BLaER1 treated with 17β-estradiol and CSF1 and Interleukin-3, amounts not matched to agents 10 nM and 100 nM (cell line): ENCODE results near the gene TXNRD2.
"Not testable (repeated sequence)": the region's sequence is repeated elsewhere in the genome, so short reads cannot be mapped to it uniquely, and the experiment has no call there.

ENCODE experiments used
- H3K27ac ChIP-seq, 11 experiments: shearing (Covaris generic); formaldehyde crosslinking; 2 replicates each; pipeline ENCODE4 v1.8.1; 2022
- H3K27me3 ChIP-seq, 11 experiments: shearing (Covaris generic); formaldehyde crosslinking; 2 replicates each; pipeline ENCODE4 v1.8.1; 2022
- H3K36me3 ChIP-seq, 11 experiments: shearing (Covaris generic); formaldehyde crosslinking; 2 replicates each; pipeline ENCODE4 v1.8.1; 2022
- H3K4me1 ChIP-seq, 10 experiments: shearing (Covaris generic); formaldehyde crosslinking; 2 replicates each; pipeline ENCODE4 v1.8.1; 2022
- H3K4me2 ChIP-seq, 11 experiments: shearing (Covaris generic); formaldehyde crosslinking; 2 replicates each; pipeline ENCODE4 v1.8.1; 2022
- H3K4me3 ChIP-seq, 10 experiments: shearing (Covaris generic); formaldehyde crosslinking; 2 replicates each; pipeline ENCODE4 v1.8.1; 2022
- H3K9ac ChIP-seq, 11 experiments: shearing (Covaris generic); formaldehyde crosslinking; 2 replicates each; pipeline ENCODE4 v1.8.1; 2022
- H3K9me3 ChIP-seq, 11 experiments: shearing (Covaris generic); formaldehyde crosslinking; replicated peaks in 1 of 11; 2 replicates each; pipeline ENCODE4 v1.8.1; 2022
- H4K20me1 ChIP-seq, 11 experiments: shearing (Covaris generic); formaldehyde crosslinking; 2 replicates each; pipeline ENCODE4 v1.8.1; 2022
- Cebpa-rat ChIP-seq, 11 experiments: shearing (Covaris generic); IDR thresholded peaks; 2 replicates each; pipeline ENCODE4 v1.8.1; 2022

TXNRD2 gene

DNA sequence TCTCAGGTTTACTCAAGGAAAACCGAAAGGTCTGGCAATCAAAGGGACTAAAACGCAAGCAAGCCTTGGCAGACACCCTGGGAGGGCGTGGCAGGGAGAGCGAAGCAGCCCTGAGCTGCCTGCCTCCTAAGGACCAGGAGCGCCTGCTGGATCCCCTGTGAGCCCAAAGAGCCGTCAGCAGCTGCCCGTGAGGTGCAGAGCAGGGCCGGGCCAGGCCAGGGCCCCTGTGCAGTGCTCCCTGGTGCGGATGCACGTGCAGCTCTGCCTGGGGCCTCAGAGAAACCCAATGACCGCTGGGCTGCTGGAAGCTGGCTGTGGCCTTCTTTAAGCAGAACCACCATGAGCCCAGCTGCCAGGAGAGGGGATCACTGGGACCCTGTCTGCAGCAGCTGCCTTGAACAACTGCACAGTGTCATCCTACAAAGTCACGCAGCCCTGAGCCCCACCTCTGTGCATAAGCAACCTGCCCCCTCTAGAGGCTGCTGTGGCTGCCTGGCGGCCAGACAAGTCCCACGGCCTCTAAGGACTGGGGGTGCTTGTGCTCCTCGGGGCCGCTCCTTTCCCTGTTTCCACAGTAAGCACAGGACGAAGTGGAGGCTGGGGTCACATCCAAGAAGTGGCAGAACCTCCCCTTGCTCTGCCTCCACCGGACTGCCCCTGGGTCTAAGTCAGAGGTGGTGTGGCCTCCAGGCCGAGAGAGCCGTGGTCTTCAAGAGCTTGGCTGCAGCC is 29.2 kb downstream of the TXNRD2 start:
- H3K36me3 ChIP-seq: peaks cover 30 to 75% (median 50%) of the 10 kb centered on the region in 11 experiments
- no peaks in the 10 kb centered on the region; a peak in 1 of 22 replicates for H3K27me3 ChIP-seq
- H4K20me1 ChIP-seq: peaks cover 0 to 32% (median 0%) of the 10 kb centered on the region in 11 experiments; a peak in 7 of 22 replicates
- TF ChIP-seq Cebpa-rat (IDR thresholded peaks at IDR 0.05): no peak
- H3K4me2 ChIP-seq: peak overlapping the region in 7 of 11 experiments; percentile 1 to 64 (median 40); a peak in 11 of 22 replicates
- H3K4me3 ChIP-seq: no peak overlapping the region
- H3K9me3 ChIP-seq: peaks cover 5 to 14% (median 11%) of the 10 kb centered on the region in 11 experiments; a peak in 17 of 22 replicates
- no peak overlapping the region; a peak in 2 of 22 replicates for H3K27ac ChIP-seq
- H3K9ac ChIP-seq: peak overlapping the region in 5 of 11 experiments; percentile 25 to 52 (median 32); a peak in 3 of 22 replicates
- peaks cover 0 to 46% (median 26%) of the 10 kb centered on the region in 10 experiments; a peak in 18 of 20 replicates for H3K4me1 ChIP-seq

DNA sequence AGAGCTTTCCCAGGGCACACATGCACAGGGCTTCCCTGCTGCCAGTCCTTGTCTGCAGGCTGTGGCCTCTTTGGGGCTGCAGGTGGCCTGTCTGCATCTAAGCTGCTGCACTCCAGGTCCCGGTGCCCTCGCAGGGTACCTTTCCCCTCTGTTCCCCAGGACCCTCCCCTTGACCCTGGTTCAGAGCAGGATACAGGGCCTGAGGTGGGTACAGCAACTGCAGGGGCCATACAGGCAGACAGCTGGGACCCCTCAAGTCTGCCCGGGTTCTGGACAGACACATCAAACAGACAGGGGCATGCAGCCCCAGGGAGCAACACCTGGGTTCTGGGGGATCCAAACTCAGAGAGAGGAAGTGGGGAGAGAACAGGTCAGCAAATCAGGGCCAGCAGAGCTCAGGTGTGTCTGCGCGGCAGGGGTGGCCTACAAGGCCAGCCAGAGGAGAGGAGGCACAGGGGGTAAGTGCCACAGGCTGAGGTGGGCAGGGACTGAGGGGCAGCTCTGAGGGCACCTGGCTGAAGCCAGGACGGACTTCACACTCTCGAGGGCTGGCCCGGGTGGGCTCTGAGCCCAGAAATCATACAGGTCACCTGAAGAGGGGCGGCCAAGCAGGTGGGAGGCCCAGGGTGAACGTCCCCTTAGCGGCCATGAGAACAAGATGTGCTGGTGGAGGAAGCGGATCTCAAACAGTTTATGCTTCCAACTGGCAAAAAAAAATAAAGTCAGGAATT is 29.9 kb downstream of the TXNRD2 start:
- H3K27ac ChIP-seq: no peak overlapping the region
- TF ChIP-seq Cebpa-rat (IDR thresholded peaks at IDR 0.05): no peak

DNA sequence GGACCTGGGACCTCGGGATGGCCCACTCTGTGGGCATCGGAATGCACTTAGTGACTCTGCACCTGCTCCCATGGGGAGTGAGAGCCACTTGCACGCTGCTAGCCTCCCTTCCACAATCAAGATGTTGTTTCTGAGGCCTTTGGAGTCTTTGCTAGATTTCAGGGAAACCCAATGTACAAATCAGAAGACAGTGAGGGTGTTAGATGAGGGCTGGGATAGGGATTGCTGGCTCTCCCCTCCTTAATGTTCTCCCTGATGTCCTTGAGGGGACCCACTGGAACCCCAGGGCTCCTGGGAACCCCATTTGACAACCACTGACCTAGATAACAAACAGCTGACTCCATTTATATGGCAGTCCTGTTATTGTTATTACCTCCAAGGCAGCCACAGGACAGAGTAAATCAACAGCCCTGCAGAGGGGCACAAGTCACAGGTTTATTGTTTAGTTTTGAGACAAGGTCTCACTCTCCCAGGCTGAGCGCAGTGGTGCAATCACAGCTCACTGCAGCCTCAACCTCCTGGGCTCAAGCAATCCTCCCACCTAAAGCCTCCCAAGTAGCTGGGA is 31.4 kb downstream of the TXNRD2 start:
- no peak overlapping the region for H3K27ac ChIP-seq
- no peaks in the 10 kb centered on the region; a peak in 1 of 22 replicates for H3K27me3 ChIP-seq
- no peak overlapping the region for H3K4me3 ChIP-seq
- peaks cover 5 to 14% (median 11%) of the 10 kb centered on the region in 11 experiments; a peak in 17 of 22 replicates for H3K9me3 ChIP-seq
- H3K9ac ChIP-seq: peak overlapping the region in 2 of 11 experiments; percentile 26 to 38; a peak in 2 of 22 replicates
- H3K4me2 ChIP-seq: no peak overlapping the region; a peak in 1 of 22 replicates
- no peak for TF ChIP-seq Cebpa-rat (IDR thresholded peaks at IDR 0.05)
- peaks cover 0 to 34% (median 0%) of the 10 kb centered on the region in 11 experiments; a peak in 6 of 22 replicates for H4K20me1 ChIP-seq
- peaks cover 22 to 57% (median 35%) of the 10 kb centered on the region in 11 experiments for H3K36me3 ChIP-seq
- peaks cover 0 to 24% (median 7%) of the 10 kb centered on the region in 10 experiments; a peak in 11 of 20 replicates for H3K4me1 ChIP-seq

More for the DNA sequence above, 29.9 kb downstream of the TXNRD2 start:
- Histone ChIP-seq H3K4me1 (peaks cover 0 to 38% (median 18%) of the 10 kb centered on the region in 10 experiments; a peak in 17 of 20 replicates), H3K9me3 (peaks cover 5 to 14% (median 11%) of the 10 kb centered on the region in 11 experiments; a peak in 17 of 22 replicates), H3K4me2 (peak overlapping the region in 3 of 11 experiments; percentile 40 to 64 (median 51); a peak in 3 of 22 replicates), H3K9ac (peak overlapping the region in 2 of 11 experiments; percentile 32 to 52; a peak in 2 of 22 replicates), H3K36me3 (peaks cover 26 to 68% (median 45%) of the 10 kb centered on the region in 11 experiments), H3K27me3 (no peaks in the 10 kb centered on the region; a peak in 1 of 22 replicates), H4K20me1 (peaks cover 0 to 25% (median 0%) of the 10 kb centered on the region in 11 experiments; a peak in 5 of 22 replicates), H3K4me3 (no peak overlapping the region)

DNA sequence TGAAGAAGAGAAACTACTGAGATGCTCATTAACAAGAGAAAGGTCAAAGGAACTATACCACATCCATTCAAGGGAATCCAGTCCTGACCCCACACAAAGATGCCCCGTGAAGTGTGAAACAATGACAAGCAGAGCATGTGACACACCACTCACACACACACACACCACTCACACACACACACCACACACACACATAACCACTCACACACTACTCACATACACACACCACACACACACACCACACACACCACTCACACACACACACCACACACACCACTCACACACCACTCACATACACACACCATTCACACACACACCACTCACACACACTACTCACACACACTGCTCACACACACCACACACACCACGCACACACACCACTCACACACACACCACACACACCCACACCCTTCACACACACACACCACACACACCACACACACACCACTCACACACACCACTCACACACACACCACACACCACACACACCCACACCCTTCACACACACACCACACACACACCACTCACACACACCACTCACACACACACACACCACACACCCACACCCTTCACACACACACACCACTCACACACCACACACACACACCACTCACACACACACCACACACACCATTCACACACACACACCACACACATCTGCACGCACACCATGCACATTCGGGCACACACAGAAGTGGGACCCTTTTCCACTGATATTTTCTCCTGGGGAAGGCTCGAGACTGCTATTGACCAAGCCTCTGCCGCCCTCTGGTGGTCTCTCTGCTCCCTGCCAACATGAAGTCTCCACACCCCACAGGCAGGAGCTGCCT is 32.1 kb downstream of the TXNRD2 start:
- Histone ChIP-seq H3K4me2 (peak overlapping the region in 2 of 11 experiments; percentile 7 to 25; a peak in 2 of 22 replicates), H3K27me3 (no peaks in the 10 kb centered on the region), H4K20me1 (peaks cover 0 to 36% (median 0%) of the 10 kb centered on the region in 11 experiments; a peak in 6 of 22 replicates), H3K4me3 (no peak overlapping the region), H3K27ac (no peak overlapping the region), H3K9me3 (peaks cover 5 to 13% (median 9%) of the 10 kb centered on the region in 11 experiments; a peak in 17 of 22 replicates), H3K36me3 (peaks cover 15 to 50% (median 28%) of the 10 kb centered on the region in 11 experiments), H3K9ac (no peak overlapping the region), H3K4me1 (peaks cover 0 to 24% (median 7%) of the 10 kb centered on the region in 10 experiments; a peak in 11 of 20 replicates)
- TF ChIP-seq Cebpa-rat (IDR thresholded peaks at IDR 0.05): no peak

DNA sequence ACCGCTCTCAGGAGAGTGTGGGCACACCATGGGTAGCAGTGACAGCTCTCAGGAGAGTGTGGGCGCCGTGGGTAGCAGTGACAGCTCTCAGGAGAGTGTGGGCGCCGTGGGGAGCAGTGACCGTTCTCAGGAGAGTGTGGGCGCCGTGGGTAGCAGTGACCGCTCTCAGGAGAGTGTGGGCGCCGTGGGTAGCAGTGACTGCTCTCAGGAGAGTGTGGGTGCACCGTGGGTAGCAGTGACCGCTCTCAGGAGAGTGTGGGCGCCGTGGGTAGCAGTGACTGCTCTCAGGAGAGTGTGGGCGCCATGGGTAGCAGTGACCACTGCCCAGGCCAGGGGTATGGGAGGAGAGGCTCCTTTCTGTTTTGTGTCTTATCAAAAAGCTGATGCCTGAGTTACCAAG is 33.7 kb downstream of the TXNRD2 start:
- Histone ChIP-seq H4K20me1 (peaks cover 0 to 53% (median 0%) of the 10 kb centered on the region in 11 experiments; a peak in 7 of 22 replicates), H3K9ac (peak overlapping the region in 1 of 11 experiments; percentile 13; a peak in 1 of 22 replicates), H3K4me1 (peaks cover 0 to 29% (median 18%) of the 10 kb centered on the region in 10 experiments; a peak in 18 of 20 replicates), H3K36me3 (peaks cover 0 to 37% (median 13%) of the 10 kb centered on the region in 11 experiments; a peak in 12 of 22 replicates)
- H3K4me3 ChIP-seq, H3K27ac ChIP-seq, H3K4me2 ChIP-seq, H3K9me3 ChIP-seq, H3K27me3 ChIP-seq: not testable (repeated sequence)

DNA sequence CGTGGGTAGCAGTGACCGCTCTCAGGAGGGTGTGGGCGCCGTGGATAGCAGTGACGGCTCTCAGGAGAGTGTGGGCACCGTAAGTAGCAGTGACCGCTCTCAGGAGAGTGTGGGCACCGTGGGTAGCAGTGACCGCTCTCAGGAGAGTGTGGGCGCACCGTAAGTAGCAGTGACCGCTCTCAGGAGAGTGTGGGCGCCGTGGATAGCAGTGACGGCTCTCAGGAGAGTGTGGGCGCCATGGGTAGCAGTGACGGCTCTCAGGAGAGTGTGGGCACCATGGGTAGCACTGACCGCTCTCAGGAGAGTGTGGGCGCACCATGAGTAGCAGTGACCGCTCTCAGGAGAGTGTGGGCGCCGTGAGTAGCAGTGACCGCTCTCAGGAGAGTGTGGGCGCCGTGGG is 34.8 kb downstream of the TXNRD2 start:
- Histone ChIP-seq H3K4me1 (peaks cover 0 to 29% (median 20%) of the 10 kb centered on the region in 10 experiments; a peak in 18 of 20 replicates), H4K20me1 (peaks cover 0 to 46% (median 0%) of the 10 kb centered on the region in 11 experiments; a peak in 7 of 22 replicates), H3K36me3 (peaks cover 0 to 36% (median 10%) of the 10 kb centered on the region in 11 experiments; a peak in 12 of 22 replicates)
- H3K9me3 ChIP-seq, H3K4me3 ChIP-seq, H3K27ac ChIP-seq, H3K27me3 ChIP-seq, H3K4me2 ChIP-seq, H3K9ac ChIP-seq: not testable (repeated sequence)

DNA sequence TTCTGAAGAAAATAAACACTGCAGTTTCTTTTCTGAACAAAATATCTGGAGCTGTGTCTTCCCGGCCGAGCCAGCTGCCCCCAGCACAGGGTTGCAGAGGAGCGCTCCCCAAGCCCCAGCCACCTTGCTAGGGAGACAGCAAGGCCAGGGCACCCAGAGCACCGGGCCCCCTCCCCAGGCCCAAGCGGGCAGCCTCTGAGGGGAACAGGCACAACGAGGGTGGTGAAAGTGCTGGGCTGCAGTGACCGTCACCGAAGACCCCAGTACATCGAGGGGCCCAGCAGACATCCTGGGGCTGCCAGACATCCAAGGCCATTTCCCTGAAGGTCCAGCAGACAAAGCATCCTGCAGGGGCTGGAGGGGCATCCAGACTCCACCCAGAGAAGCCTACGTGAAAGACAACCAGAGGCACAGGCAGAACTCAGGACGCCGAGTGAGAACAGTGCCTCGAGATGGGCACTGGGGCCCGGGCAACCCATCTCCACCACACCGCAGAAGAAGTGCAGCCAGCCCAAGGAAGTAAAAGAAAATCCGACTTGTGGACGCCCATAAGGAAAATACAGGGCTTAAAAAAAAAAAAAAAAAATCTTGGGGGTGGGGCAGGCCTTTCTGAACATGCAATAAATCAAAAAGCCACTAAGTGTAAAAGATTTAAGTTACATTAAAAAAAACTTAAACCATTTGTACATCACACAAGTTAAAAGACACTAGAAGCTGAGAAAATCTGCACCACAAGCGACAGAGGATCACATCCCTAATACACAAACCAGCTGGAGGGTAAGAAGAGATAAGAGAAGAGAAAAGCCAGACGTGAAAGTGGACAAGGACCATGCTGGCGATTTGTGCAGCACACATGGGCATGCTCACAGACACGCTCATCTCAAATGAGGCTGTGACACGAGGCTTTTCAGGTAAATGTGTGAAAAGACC is 36.0 kb downstream of the TXNRD2 start:
- H3K9ac ChIP-seq: no peak overlapping the region

More for the DNA sequence above, 36.0 kb downstream of the TXNRD2 start:
- Histone ChIP-seq H3K27ac (no peak overlapping the region), H3K4me2 (no peak overlapping the region), H3K36me3 (peaks cover 0 to 37% (median 6%) of the 10 kb centered on the region in 11 experiments; a peak in 9 of 22 replicates), H3K4me3 (no peak overlapping the region), H4K20me1 (peaks cover 0 to 40% (median 0%) of the 10 kb centered on the region in 11 experiments; a peak in 6 of 22 replicates), H3K9me3 (no peaks in the 10 kb centered on the region), H3K4me1 (peaks cover 0 to 42% (median 31%) of the 10 kb centered on the region in 10 experiments; a peak in 18 of 20 replicates), H3K27me3 (no peaks in the 10 kb centered on the region)
- TF ChIP-seq Cebpa-rat (IDR thresholded peaks at IDR 0.05): no peak
